Osteoblast (primary cell): ENCODE results near the gene MGAT5. TPM values are rescaled to one million over a fixed set of nuclear protein-coding genes. Genes with fewer than 3 reads are reported as not detected.

Experiments used
- DNase-seq: peaks from one replicate; pipeline ENCODE4 v3.0.0; 2011; ENCODE audit warnings: low spot score, mixed read lengths; ENCODE audit not compliant: insufficient read length; ENCODE audit errors: missing footprints
- H2AFZ ChIP-seq: 2 replicates; pipeline ENCODE4 v1.6.0; 2011; ENCODE audit warnings: mild to moderate bottlenecking, low read length
- H3K27ac ChIP-seq: 2 replicates; pipeline ENCODE4 v1.5.1; 2011; ENCODE audit warnings: mild to moderate bottlenecking, low read depth, low read length, moderate library complexity
- H3K27me3 ChIP-seq: 2 replicates; pipeline ENCODE4 v1.6.0; 2012; ENCODE audit warnings: mild to moderate bottlenecking, control low read depth, inconsistent platforms, low read length, moderate library complexity; ENCODE audit not compliant: insufficient read depth
- H3K36me3 ChIP-seq: 2 replicates; pipeline ENCODE4 v1.5.1; 2011; ENCODE audit warnings: mild to moderate bottlenecking, low read length, control low read depth, moderate library complexity; ENCODE audit not compliant: insufficient read depth
- H3K4me1 ChIP-seq: 2 replicates; pipeline ENCODE4 v1.5.1; 2011; ENCODE audit warnings: mild to moderate bottlenecking, low read length, control low read depth, moderate library complexity; ENCODE audit not compliant: insufficient read depth
- H3K4me2 ChIP-seq: 2 replicates; pipeline ENCODE4 v1.6.0; 2011; ENCODE audit warnings: mild to moderate bottlenecking, low read length; ENCODE audit not compliant: insufficient read depth
- H3K4me3 ChIP-seq: fragments of 200-600 bp; sonication (generic); 3 replicates; pipeline ENCODE4 v1.5.1; 2012; ENCODE audit warnings: mild to moderate bottlenecking, low read length, inconsistent platforms; ENCODE audit not compliant: insufficient read depth
- H3K79me2 ChIP-seq: 2 replicates; pipeline ENCODE4 v1.6.0; 2012; ENCODE audit warnings: mild to moderate bottlenecking, low read length, control low read depth, inconsistent platforms; ENCODE audit not compliant: insufficient read depth
- H3K9me3 ChIP-seq: 2 replicates; pipeline ENCODE4 v1.5.1; 2011; ENCODE audit warnings: low read depth, low read length, control low read depth
- H4K20me1 ChIP-seq: 2 replicates; pipeline ENCODE4 v1.6.0; 2012; ENCODE audit warnings: mild to moderate bottlenecking, low read length, control low read depth; ENCODE audit not compliant: insufficient read depth
- total RNA-seq: library from RNA; depleted of rRNA; stranded (reverse); fragments of >200 nt; gene quantifications from 2 replicates; pipeline ENCODE4 v1.2.3, GENCODE V29; 2012
- TF ChIP-seq, protein P1 (sequence below): IDR thresholded peaks from 2 replicates; pipeline ENCODE4 v1.5.1; 2011; ENCODE audit warnings: mild to moderate bottlenecking, low read depth, low read length, moderate library complexity; ENCODE audit errors: extremely low read depth

The MGAT5 gene
- total RNA-seq, 1 donor: 29.7 TPM

DNA sequence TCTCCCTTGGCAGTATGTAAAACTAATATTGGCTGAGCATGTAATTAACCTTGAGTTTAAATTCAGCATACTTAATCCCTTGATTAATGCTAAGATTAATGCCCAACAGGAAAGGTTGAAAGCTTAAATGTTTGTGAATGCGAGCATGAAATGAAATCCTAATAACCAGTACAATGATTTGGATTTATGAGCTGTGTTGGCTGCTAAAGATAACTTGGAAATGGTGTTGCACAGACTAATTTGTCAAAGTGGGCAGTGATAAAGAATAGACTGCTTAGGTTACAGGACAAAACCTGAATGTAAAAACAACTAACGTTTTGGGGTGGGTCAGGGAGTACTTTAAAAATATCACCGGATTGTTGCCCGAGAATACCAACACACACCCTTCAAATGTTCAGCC, 70.6 kb downstream of the MGAT5 start:
- no peaks in the 10 kb centered on the region for H3K4me1 ChIP-seq
- no peaks in the 10 kb centered on the region for H4K20me1 ChIP-seq
- no peaks in the 10 kb centered on the region for H3K36me3 ChIP-seq
- no peaks in the 10 kb centered on the region for H3K9me3 ChIP-seq
- H3K27me3 ChIP-seq: no peaks in the 10 kb centered on the region
- TF ChIP-seq, protein P1, sequence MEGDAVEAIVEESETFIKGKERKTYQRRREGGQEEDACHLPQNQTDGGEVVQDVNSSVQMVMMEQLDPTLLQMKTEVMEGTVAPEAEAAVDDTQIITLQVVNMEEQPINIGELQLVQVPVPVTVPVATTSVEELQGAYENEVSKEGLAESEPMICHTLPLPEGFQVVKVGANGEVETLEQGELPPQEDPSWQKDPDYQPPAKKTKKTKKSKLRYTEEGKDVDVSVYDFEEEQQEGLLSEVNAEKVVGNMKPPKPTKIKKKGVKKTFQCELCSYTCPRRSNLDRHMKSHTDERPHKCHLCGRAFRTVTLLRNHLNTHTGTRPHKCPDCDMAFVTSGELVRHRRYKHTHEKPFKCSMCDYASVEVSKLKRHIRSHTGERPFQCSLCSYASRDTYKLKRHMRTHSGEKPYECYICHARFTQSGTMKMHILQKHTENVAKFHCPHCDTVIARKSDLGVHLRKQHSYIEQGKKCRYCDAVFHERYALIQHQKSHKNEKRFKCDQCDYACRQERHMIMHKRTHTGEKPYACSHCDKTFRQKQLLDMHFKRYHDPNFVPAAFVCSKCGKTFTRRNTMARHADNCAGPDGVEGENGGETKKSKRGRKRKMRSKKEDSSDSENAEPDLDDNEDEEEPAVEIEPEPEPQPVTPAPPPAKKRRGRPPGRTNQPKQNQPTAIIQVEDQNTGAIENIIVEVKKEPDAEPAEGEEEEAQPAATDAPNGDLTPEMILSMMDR: no peak
- H3K79me2 ChIP-seq: no peaks in the 10 kb centered on the region
- no peak overlapping the region for H2AFZ ChIP-seq
- H3K27ac ChIP-seq: no peak overlapping the region
- no peak overlapping the region for H3K4me2 ChIP-seq
- no peak overlapping the region for H3K4me3 ChIP-seq
- no peak for DNase-seq

DNA sequence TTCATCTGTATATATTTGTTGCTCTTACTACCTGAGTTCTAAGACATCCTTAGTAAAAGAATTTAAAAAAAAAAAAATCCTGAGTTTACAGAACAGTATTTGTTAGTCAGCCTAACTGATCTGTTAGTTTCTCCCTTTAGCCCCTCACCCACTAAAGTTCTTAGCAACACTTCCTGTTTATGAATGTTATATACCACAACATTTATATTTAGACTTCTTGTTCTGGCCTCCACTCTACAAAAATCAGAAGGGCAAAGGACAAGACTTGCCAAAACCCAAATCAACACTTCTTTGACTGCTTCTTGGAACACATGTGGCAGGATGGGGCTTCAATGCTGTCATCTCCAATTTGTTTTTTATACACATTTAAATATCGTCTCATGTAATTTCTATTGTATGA, 71.1 kb downstream of the MGAT5 start:
- no peak overlapping the region for H2AFZ ChIP-seq
- DNase-seq: no peak
- no peak overlapping the region for H3K27ac ChIP-seq

DNA sequence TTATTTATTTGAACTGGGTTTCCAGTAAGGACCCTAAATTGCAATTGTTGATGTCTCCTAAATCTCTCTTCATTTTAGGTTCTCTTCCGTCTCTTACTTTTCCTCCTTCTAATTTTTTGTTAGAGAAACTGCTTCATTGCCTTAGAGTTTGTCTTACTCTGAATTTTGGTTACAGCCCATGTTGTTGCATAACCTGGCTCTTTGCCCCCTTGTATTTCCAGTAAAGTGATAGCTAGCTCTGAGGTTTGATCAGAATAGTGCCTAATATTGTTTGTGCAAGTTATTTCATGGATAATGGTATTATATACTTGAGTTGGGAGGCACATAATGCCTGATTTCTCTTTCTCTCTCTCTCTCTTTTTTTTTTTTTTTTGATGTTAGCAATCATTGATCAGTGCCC, 71.8 kb downstream of the MGAT5 start:
- Histone ChIP-seq H3K36me3 (no peaks in the 10 kb centered on the region), H3K4me1 (no peaks in the 10 kb centered on the region), H4K20me1 (no peaks in the 10 kb centered on the region), H3K4me3 (no peak overlapping the region), H3K4me2 (no peak overlapping the region), H3K79me2 (no peaks in the 10 kb centered on the region), H3K9me3 (no peaks in the 10 kb centered on the region), H2AFZ (no peak overlapping the region), H3K27ac (no peak overlapping the region), H3K27me3 (no peaks in the 10 kb centered on the region)
- DNase-seq: no peak
- TF ChIP-seq, protein P1: no peak

More for the DNA sequence above, 71.1 kb downstream of the MGAT5 start:
- no peak overlapping the region for H3K4me3 ChIP-seq
- H3K36me3 ChIP-seq: no peaks in the 10 kb centered on the region
- no peak overlapping the region for H3K4me2 ChIP-seq
- TF ChIP-seq, protein P1: no peak
- H3K4me1 ChIP-seq: no peaks in the 10 kb centered on the region
- no peaks in the 10 kb centered on the region for H4K20me1 ChIP-seq
- no peaks in the 10 kb centered on the region for H3K79me2 ChIP-seq
- H3K9me3 ChIP-seq: no peaks in the 10 kb centered on the region
- no peaks in the 10 kb centered on the region for H3K27me3 ChIP-seq

DNA sequence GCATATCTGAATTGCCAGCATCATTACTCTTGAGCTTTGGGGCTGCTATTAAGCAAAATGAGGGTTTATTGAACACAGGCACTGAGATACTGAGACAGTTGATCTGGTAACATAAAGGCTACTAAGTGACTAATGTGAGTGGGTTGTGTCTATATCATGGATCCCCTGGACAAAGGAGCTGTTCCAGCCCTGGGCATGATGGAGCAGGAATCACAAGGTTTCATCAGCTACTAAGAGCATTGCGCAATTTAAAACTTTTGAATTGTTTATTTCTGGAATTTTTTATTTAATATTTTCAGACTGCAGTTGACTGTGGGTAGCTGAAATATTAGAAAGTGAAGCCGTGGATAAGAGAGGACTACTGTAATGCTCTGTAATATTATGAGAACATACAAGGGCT, 73.5 kb downstream of the MGAT5 start:
- Histone ChIP-seq H3K4me2 (no peak overlapping the region), H4K20me1 (no peaks in the 10 kb centered on the region), H2AFZ (no peak overlapping the region), H3K79me2 (no peaks in the 10 kb centered on the region), H3K27ac (no peak overlapping the region), H3K27me3 (no peaks in the 10 kb centered on the region), H3K4me1 (no peaks in the 10 kb centered on the region), H3K9me3 (no peaks in the 10 kb centered on the region), H3K4me3 (no peak overlapping the region), H3K36me3 (no peaks in the 10 kb centered on the region)
- DNase-seq: no peak
- TF ChIP-seq, protein P1: no peak
